ENCODE results near the gene PDGFA. TPM values are rescaled to one million over a fixed set of nuclear protein-coding genes. Genes with fewer than 3 reads are reported as not detected.

The PDGFA gene
- total and polyA plus RNA-seq, 2 experiments from 2014 or later: 35.6 to 43.1 TPM

GRCh38 chr7:556291-556826 is 36.7 kb upstream of the PDGFA start (continued):
- TF ChIP-seq NANOG (IDR thresholded peaks at IDR 0.05; ENCODE audit: borderline replicate concordance): no peak
- no peak for TF ChIP-seq ETS1 (IDR thresholded peaks at IDR 0.05)
- no peak for TF ChIP-seq ZNF331 (CRISPR knock-in tag; IDR thresholded peaks at IDR 0.05; ENCODE audit: low read depth)

GRCh38 chr7:555551-556160 is 36.0 kb upstream of the PDGFA start:
- no peak overlapping the region for H3K4me2 ChIP-seq
- H3K79me2 ChIP-seq (replicated peaks; ENCODE audit: insufficient read depth): no peaks in the 10 kb centered on the region
- no peaks in the 10 kb centered on the region for H3K4me1 ChIP-seq (ENCODE audit: insufficient read depth)
- DNase-seq (ENCODE audit: low spot score) (no peak), ATAC-seq (no peak)
- no peaks in the 10 kb centered on the region for H3K27me3 ChIP-seq (ENCODE audit: insufficient read depth)
- H4K20me1 ChIP-seq (replicated peaks; ENCODE audit: insufficient read depth): no peaks in the 10 kb centered on the region
- TF ChIP-seq ETS1 (IDR thresholded peaks at IDR 0.05): no peak
- no peaks in the 10 kb centered on the region for H3K9me2 ChIP-seq (ENCODE audit: insufficient read depth)
- no peak overlapping the region for H3K27ac ChIP-seq (ENCODE audit: low read depth)
- no peaks in the 10 kb centered on the region for H3K4me1 Mint-ChIP-seq
- no peak overlapping the region for H2AFZ ChIP-seq
- no peak overlapping the region for H3K4me3 Mint-ChIP-seq
- no peaks in the 10 kb centered on the region for H3K36me3 ChIP-seq (ENCODE audit: insufficient read depth)
- H3K4me3 ChIP-seq: no peak overlapping the region
- H3K9me3 Mint-ChIP-seq: no peaks in the 10 kb centered on the region
- peaks cover 9% of the 10 kb centered on the region for H3K27me3 Mint-ChIP-seq (ENCODE audit: insufficient read depth, low read depth, poor library complexity)
- H3K27ac Mint-ChIP-seq: no peak overlapping the region
- H3F3A ChIP-seq (replicated peaks; ENCODE audit: low read depth): no peaks in the 10 kb centered on the region
- peaks cover 8% of the 10 kb centered on the region; the same call in 2 of the 3 replicates for H3K36me3 Mint-ChIP-seq (ENCODE audit: low read depth)

- no peaks in the 10 kb centered on the region for H4K20me1 ChIP-seq (replicated peaks; ENCODE audit: insufficient read depth)
- no peak overlapping the region for H3K27ac ChIP-seq (ENCODE audit: low read depth)
- H3K4me1 ChIP-seq (ENCODE audit: insufficient read depth): no peaks in the 10 kb centered on the region
- H3K36me3 ChIP-seq (ENCODE audit: insufficient read depth): no peaks in the 10 kb centered on the region
- Mint-ChIP-seq H3K27ac (no peak overlapping the region), H3K36me3 (ENCODE audit: low read depth) (peaks cover 12% of the 10 kb centered on the region), H3K9me3 (no peaks in the 10 kb centered on the region), H3K4me1 (no peaks in the 10 kb centered on the region), H3K27me3 (ENCODE audit: insufficient read depth, low read depth, poor library complexity) (peaks cover 11% of the 10 kb centered on the region), H3K4me3 (no peak overlapping the region)
- H3K4me2 ChIP-seq: no peak overlapping the region
- no peak overlapping the region for H3K4me3 ChIP-seq
- ATAC-seq: no peak
- DNase-seq (ENCODE audit: low spot score): no peak
- H3K27me3 ChIP-seq (ENCODE audit: insufficient read depth): no peaks in the 10 kb centered on the region
- TF ChIP-seq POLR2AphosphoS5 (IDR thresholded peaks at IDR 0.05; ENCODE audit: low read depth) (no peak), NANOG (IDR thresholded peaks at IDR 0.05; ENCODE audit: borderline replicate concordance) (no peak), EZH2 (IDR thresholded peaks at IDR 0.05; ENCODE audit: low read depth, unreplicated experiment) (no peak), CREB1 (CRISPR knock-in tag; IDR thresholded peaks at IDR 0.05; ENCODE audit: low read depth) (no peak), CTCF (conservative IDR thresholded peaks at IDR 0.05; ENCODE audit: low read depth in 2 of 2) (no peak)
- no peak overlapping the region for H2AFZ ChIP-seq
- H3K9me2 ChIP-seq (ENCODE audit: insufficient read depth): no peaks in the 10 kb centered on the region
- no peaks in the 10 kb centered on the region for H3K79me2 ChIP-seq (replicated peaks; ENCODE audit: insufficient read depth)
- H3F3A ChIP-seq (replicated peaks; ENCODE audit: low read depth): no peaks in the 10 kb centered on the region
Measured at GRCh38 chr7:553636-554111, 34.0 kb upstream of the PDGFA start.

All from GM23338 (cell line).